HUDEP-2 (cell line): ENCODE measurements around the gene ARHGAP25.
"Not testable (repeated sequence)": the region's sequence is repeated elsewhere in the genome, so short reads cannot be mapped to it uniquely, and the experiment has no call there.

ENCODE experiments used
- DNase-seq, 76 experiments: peaks; one replicate each; lab custom pipeline; 2025; ENCODE audit not compliant: unreplicated experiment in 76 of 76; lab: John Stamatoyannopoulos, UW

Gene ARHGAP25

DNA sequence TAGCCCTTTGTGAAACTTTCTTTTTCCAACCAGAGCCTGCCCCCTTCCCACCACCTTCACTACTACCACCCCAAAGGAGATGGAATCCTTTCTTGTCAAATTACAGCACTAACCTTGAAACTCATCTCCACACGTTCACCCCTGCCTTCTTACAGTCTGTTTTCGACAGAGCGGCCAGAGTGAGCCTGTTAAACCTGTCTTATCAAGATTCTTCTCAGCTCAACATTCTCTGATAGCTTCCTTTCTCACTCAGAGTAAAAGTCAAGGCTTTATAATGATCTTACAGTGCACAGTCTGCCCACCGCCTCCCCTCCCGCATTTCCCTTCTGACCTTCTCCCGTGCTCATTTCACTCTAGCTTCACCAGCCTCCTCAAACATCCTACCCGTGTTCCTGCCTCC lies 56.0 kb downstream of the ARHGAP25 start:
- DNase-seq = no peak

GRCh38 chr2:68791914-68792313 lies 57.3 kb downstream of the ARHGAP25 start:
- DNase-seq = no peak

- no peak for DNase-seq
Observed at GRCh38 chr2:68792751-68793150, 58.1 kb downstream of the ARHGAP25 start.

DNA sequence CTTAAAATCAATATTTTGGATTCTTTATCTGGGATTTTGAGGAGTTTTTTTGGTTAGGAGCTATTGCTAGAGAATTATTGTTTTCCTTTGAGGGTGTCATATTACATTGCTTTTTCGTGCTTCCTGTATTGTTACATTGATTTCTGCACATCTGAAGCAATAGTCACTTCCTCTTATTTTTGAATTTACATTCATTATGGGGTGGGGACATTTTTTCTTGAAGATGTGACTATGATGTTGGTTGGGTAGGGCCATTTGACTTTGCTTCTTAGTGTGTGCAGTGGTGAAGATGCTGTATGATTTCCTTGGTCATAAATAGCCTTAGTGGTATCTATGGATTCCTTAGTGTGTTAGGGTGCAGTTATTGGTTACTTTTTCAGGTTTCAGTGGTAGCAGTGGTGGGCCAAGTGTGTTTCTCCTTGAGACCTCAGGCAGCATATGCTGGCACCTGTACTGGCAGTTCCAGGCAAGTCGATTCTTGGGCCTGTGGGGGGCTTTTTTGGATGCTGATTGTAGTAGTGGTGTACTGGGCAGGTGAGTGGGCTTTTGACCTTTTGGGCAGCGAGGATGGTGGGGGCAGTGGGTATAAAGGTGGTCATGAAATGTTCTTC lies 61.8 kb downstream of the ARHGAP25 start:
- no peak for DNase-seq

DNA sequence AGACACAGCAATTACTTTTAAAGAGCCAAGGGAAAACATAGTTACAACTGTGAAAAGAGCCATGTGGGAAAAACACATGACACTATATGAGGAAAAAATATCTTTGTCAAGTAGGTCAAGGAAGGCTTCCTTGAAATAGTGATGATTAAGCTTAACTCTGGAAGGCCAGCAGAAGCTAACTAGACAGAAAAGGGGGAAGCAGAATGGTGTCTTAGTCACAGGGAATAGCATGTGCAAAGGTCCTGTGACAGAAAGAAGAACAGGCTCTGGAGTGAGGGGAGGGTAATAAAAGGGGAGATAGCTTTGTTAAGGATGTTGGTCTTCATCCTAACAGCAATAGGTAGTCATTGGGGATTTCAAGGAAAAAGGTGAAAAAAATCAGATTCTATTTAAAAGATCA lies 64.0 kb downstream of the ARHGAP25 start:
- no peak for DNase-seq

GRCh38 chr2:68799140-68800026 lies 64.8 kb downstream of the ARHGAP25 start:
- no peak for DNase-seq

DNA sequence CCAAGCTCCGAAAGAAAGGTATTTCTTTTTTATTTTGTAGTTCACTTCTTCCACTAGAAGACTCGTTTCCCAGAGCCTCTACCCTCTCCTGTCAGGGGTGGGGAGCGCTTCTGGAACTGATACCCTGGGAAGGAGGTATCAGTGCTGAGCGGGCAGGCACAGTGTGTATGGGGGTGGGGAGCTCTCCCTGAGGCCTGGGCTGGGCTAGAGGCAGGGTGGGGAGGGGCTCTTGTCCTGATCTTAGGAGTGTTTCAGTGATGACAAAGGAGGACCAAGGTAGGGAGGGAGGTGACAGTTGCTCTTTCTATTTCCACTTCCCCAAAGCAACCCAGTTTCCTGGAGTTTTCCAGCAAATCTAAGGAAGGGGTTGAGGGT lies 65.4 kb downstream of the ARHGAP25 start:
- no peak for DNase-seq

DNA sequence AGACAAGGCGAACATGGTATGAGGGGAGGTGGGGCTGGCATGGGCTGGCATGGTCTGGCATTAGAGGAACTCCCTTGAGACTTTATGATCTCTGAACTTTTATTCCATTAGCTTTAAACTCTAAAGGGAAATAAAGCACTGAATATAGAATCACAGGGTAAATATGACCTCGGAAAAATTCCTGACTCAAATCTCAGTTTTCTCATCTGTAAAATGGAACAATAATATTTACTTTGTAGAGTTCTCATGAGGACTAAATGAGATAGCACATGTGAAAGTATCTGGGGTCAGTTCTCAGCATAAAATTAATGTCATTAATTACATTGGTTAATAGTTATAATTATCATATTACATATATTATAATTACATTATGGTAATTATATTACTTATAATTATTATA lies 65.9 kb downstream of the ARHGAP25 start:
- no peak for DNase-seq

DNA sequence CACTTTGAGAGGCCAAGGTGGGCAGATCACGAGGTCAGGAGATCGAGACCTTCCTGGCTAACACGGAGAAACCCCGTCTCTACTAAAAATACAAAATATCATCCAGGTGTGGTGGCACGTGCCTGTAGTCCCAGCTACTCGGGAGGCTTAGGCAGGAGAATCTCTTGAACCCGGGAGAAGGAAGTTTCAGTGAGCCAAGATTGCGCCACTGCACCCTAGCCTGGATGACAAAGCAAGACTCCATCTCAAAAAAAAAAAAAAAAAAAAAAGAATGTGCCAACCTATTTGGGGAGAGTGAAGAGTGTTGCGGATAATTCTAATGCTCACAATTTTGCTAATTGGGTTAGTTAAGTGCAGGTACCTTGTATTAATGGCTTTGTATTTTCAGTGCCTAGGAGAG lies 67.5 kb downstream of the ARHGAP25 start:
- DNase-seq = not testable (repeated sequence)

DNA sequence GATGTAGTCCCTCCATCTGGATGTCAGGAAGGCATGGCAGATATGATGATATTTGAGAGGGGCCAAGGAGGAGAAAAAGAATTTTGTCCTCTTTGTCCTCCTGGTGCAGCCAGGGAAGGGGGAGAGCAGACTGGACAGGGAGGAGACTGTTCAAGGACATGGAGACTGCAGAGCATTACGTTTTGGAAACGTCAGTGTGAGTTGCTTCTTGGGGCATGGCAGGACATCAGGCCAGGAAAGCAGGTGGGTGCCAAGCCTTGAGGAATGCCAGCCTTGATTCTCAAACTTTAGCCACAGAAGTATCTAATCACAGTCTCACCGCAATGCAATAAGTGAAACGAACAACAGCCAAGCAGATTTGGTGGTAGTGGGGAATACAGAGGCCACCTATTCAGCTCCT lies 70.4 kb downstream of the ARHGAP25 start:
- DNase-seq = no peak

DNA sequence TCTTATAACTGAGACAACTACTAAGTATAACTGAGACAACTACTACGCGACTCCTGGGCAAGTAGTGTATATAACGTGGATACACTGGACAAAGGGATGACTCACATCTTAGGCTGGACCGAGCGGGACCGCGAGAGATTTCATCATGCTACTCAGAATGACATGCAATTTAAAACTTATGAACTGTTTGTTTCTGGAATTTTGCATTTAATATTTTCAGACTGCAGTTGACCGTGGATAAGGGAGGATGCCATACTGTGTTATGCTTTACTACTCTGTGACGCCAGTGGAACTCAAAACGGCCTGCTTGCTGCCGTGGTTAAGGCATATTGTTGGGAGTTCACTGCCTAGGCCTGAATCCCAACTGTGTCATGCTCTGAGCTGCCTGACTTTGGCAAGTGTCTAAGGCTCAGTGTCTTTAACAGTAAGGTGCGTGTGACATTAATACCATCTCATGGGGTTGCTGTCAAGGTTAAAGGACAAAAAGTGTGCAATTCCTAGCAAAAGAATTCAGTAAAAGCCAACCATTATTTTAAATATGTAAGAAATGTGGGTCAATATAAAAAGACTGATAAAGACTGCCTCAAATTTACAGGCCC lies 72.0 kb downstream of the ARHGAP25 start:
- no peak for DNase-seq

DNA sequence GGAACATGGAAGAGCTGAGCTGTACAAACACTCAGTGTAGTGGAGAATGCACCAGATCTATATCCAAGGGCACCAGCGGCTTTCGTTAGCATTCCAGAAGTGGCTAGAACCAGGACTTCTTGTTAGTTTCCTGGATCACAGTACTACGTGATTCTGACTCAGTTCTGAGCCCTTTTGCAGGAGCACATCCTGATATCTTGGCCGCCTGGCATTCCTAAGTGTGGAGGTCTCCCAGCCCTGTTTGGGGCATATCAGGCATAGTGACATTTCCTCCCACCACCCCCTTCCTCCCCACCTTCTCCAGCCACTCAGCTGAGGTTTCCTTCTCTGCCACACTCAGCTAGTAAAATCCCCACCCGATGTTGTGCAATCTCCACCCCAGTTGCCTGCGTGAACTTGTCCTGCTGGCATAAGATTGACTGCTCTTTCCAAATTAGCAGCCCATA lies 73.2 kb downstream of the ARHGAP25 start:
- no peak for DNase-seq

- no peak for DNase-seq
Observed at GRCh38 chr2:68809324-68810240, 75.0 kb downstream of the ARHGAP25 start.

DNA sequence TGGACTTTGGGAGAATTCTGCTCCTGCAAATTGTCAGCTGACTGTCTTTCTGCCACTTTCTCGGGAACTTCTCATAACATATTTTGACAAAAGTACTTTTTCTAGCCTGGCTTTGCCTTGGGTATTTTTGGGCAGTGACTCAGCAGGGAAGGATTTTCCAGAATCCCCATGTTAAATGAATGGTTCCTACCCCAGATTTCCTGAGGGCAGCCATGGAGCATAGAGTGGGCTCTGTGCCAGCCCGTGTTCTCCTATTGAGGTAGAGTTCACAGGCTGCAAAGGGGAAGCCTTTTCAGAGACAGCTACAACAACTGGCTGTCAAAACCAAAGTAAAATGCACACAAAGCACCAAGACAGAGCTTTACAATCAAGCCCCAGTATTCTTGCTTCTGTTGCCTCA lies 76.8 kb downstream of the ARHGAP25 start:
- DNase-seq = no peak

- DNase-seq = peak in 1 of 76 experiments; percentile 13
Observed at GRCh38 chr2:68812251-68812650, 77.6 kb downstream of the ARHGAP25 start.

DNA sequence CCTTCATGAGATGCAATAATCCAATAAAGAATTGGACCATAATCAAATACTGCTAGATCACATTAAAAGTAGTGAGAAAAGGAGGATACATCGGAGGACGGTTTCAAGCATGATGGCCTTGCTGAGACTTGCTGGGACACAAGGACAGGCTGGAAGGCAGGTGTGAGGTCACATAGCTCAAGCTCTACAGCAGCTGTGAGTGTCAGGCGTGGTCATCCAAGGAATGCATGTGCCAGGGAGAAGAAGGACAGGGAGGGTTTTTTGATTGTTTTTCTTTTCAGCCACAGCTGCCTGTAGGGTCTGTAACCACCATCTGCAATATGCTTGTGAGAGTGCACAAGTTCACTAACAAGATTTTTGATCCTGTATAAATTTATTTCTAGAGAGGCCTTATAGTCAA lies 79.0 kb downstream of the ARHGAP25 start:
- DNase-seq = no peak

DNA sequence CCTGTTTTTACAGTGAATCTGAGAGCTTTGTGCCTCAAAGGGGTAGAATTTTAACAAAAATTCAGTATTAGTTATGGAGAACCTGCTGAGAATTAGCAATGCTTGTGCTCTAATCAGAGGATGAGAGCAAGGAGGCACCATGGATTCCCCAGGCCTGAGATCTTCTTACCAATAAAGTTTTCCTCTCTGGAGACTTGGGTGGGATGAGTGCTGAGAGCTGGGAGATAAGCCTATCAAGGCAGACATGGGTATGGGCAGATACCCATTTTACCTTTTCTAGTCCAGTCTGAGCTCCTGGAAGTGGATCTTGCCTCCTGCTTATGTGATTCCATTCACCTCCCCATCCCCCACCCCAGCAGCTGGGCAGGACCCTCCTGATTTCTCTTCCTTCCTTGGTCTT lies 82.7 kb downstream of the ARHGAP25 start:
- DNase-seq = no peak

DNA sequence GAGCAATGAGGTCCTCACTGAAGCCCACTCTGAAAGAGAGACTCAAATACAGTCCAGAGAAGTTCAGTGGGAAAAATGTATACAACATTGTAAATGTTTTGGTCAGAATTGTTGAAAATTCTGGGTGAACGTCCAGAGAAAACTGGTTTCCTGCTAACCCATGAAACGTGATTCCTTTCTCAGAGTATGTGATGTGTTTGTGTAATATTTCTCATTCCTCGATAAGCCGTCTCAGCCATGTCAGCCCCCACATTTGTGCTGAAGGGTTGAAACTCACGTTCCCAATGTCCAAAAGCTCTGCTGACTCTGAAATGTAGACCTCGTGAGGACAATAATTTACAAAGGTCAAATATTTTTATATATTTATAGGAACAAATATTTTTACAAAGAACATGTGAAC lies 84.9 kb downstream of the ARHGAP25 start:
- DNase-seq = no peak

DNA sequence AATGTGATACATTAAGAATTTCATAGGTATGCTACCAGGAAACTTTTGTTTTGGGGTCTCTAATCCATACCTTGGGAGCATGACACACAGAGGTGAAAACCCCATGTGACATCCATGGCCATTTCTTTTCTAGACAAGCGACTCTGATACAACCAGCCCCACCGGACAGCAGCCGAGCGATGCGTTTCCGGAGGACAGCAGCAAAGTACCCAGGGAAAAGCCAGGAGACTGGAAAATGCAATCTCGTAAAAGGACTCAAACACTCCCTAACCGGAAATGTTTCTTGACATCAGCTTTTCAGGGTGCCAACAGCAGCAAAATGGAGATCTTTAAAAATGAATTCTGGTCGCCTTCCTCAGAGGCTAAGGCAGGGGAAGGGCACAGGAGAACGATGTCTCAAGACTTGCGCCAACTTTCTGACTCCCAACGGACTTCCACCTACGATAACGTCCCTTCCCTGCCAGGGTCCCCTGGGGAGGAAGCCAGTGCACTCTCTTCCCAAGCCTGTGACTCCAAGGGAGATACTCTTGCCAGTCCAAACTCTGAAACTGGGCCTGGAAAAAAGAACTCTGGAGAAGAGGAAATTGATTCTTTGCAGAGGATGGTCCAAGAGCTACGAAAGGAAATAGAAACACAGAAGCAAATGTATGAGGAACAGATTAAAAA lies 87.7 kb downstream of the ARHGAP25 start:
- no peak for DNase-seq

DNA sequence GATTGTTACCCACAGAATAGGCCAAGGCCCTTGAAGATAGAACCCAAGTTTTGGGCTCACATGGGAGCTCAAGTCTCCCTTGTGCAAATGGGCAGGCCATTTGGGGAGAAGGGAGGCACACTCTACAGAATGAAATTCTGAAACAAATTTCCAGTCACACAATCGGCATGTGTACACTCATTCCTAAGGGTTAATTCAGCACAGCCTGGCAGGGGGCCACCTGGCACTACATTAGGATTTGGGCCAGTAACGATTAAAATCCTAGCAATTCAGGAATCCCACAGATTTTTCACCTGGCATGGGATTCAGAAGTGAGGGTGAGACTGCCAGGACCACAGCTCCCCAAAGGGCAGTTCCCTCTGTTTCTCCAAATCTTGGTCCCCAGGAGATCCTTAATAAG lies 90.2 kb downstream of the ARHGAP25 start:
- no peak for DNase-seq
